Ishikawa (cell line): ENCODE data around the gene MNS1.

Experiments
- CEBPB ChIP-seq: IDR thresholded peaks from 2 replicates; pipeline ENCODE4 v1.6.1; 2012
- CREB1 ChIP-seq: IDR thresholded peaks from 2 replicates; pipeline ENCODE4 v1.6.1; 2012; ENCODE audit warnings: low read depth
- EGR1 ChIP-seq: IDR thresholded peaks from 2 replicates; pipeline ENCODE4 v1.6.1; 2012
- EP300 ChIP-seq: IDR thresholded peaks from 2 replicates; pipeline ENCODE4 v1.6.1; 2012; ENCODE audit warnings: borderline replicate concordance
- FOXM1 ChIP-seq: IDR thresholded peaks from 2 replicates; pipeline ENCODE4 v1.6.1; 2012; ENCODE audit warnings: low read depth, borderline replicate concordance
- MAX ChIP-seq: IDR thresholded peaks from 2 replicates; pipeline ENCODE4 v1.6.1; 2012
- NFIC ChIP-seq: IDR thresholded peaks from 2 replicates; pipeline ENCODE4 v1.6.1; 2012
- RAD21 ChIP-seq: IDR thresholded peaks from 2 replicates; pipeline ENCODE4 v1.6.1; 2012; ENCODE audit warnings: low read depth
- TAF1 ChIP-seq: IDR thresholded peaks from 2 replicates; pipeline ENCODE4 v1.6.1; 2012; ENCODE audit warnings: low read depth, mild to moderate bottlenecking
- TCF12 ChIP-seq: IDR thresholded peaks from 2 replicates; pipeline ENCODE4 v1.6.1; 2012; ENCODE audit warnings: low read depth
- TEAD4 ChIP-seq: IDR thresholded peaks from 2 replicates; pipeline ENCODE4 v1.6.1; 2012
- YY1 ChIP-seq: IDR thresholded peaks from 2 replicates; pipeline ENCODE4 v1.6.1; 2012; ENCODE audit warnings: low read depth
- ZBTB7A ChIP-seq: IDR thresholded peaks from 2 replicates; pipeline ENCODE4 v1.6.1; 2012; ENCODE audit warnings: low read depth
- TF ChIP-seq, protein P1 (sequence below): IDR thresholded peaks from 2 replicates; pipeline ENCODE4 v1.6.1; 2012; ENCODE audit warnings: low read depth, mild to moderate bottlenecking
- TF ChIP-seq, protein P2 (sequence below): IDR thresholded peaks from 2 replicates; pipeline ENCODE4 v1.6.1; 2012

Gene MNS1, protein sequence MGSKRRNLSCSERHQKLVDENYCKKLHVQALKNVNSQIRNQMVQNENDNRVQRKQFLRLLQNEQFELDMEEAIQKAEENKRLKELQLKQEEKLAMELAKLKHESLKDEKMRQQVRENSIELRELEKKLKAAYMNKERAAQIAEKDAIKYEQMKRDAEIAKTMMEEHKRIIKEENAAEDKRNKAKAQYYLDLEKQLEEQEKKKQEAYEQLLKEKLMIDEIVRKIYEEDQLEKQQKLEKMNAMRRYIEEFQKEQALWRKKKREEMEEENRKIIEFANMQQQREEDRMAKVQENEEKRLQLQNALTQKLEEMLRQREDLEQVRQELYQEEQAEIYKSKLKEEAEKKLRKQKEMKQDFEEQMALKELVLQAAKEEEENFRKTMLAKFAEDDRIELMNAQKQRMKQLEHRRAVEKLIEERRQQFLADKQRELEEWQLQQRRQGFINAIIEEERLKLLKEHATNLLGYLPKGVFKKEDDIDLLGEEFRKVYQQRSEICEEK

DNA sequence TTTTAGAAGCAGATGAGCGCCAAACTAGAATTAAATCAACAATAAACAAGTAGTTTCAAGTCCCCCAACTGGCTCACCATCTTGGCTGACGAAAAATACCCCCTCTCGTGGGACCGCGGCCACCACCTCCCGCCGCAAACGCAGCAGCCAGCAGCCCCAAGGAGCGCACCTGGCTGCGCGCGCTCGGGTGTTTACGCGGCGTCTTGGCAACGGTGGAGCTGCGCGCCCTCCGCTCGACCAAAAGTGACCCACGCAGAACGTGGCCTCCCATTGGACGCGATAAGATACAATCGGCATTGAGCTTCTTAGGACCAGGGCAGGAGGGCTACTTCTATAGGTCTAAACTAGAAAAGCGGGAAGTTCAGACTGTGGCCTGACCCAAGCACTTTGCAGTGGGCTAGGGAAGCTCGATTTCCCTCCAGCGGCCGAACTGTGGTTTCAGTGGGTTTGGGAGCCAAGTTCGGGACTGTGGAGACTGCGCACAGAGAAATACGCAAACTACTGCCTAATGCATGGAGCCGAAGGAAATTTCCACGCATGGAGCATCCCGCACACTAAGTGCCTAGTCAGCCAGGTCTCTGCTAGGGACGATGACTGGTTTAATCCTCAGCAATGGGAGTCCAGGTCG, at the start of gene MNS1:
Gene MNS1, minus strand, starts transcription at position 245 of the 628 bp plus-strand sequence. Its CDS starts 165 bp downstream, at position 80.
- peak; percentile 32; the same call in 1 of the 2 replicates for TF ChIP-seq NFIC
- peak; percentile 67; the same call in 1 of the 2 replicates for TF ChIP-seq TCF12
- TF ChIP-seq, protein P1, sequence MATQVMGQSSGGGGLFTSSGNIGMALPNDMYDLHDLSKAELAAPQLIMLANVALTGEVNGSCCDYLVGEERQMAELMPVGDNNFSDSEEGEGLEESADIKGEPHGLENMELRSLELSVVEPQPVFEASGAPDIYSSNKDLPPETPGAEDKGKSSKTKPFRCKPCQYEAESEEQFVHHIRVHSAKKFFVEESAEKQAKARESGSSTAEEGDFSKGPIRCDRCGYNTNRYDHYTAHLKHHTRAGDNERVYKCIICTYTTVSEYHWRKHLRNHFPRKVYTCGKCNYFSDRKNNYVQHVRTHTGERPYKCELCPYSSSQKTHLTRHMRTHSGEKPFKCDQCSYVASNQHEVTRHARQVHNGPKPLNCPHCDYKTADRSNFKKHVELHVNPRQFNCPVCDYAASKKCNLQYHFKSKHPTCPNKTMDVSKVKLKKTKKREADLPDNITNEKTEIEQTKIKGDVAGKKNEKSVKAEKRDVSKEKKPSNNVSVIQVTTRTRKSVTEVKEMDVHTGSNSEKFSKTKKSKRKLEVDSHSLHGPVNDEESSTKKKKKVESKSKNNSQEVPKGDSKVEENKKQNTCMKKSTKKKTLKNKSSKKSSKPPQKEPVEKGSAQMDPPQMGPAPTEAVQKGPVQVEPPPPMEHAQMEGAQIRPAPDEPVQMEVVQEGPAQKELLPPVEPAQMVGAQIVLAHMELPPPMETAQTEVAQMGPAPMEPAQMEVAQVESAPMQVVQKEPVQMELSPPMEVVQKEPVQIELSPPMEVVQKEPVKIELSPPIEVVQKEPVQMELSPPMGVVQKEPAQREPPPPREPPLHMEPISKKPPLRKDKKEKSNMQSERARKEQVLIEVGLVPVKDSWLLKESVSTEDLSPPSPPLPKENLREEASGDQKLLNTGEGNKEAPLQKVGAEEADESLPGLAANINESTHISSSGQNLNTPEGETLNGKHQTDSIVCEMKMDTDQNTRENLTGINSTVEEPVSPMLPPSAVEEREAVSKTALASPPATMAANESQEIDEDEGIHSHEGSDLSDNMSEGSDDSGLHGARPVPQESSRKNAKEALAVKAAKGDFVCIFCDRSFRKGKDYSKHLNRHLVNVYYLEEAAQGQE = no peak
- peak; percentile 97 for TF ChIP-seq MAX
- no peak for TF ChIP-seq EP300
- no peak for TF ChIP-seq EGR1
- peak; percentile 41; the same call in 1 of the 2 replicates for TF ChIP-seq TAF1

DNA sequence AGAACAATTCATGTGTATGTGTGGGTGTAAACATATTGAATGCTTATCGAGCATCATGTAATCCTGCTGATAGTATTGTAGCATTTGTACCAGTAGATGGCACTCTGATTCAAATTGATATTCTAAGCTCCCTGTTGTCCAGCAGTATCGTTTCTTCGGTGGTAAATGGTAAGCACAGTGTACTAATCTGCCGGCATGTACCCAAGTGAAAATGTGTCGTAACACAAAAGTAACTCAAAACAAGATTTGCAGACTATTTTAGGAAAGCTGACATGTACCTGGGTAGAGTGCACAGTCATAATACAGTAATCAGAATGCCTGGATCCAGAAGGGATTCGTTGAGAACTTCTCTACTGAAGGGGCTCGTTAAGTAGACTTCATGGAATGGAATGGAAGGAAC, 31.7 kb upstream of the MNS1 start:
- no peak for TF ChIP-seq TAF1
- no peak for TF ChIP-seq YY1
- no peak for TF ChIP-seq CEBPB
- no peak for TF ChIP-seq FOXM1
- peak; percentile 71 for TF ChIP-seq RAD21

DNA sequence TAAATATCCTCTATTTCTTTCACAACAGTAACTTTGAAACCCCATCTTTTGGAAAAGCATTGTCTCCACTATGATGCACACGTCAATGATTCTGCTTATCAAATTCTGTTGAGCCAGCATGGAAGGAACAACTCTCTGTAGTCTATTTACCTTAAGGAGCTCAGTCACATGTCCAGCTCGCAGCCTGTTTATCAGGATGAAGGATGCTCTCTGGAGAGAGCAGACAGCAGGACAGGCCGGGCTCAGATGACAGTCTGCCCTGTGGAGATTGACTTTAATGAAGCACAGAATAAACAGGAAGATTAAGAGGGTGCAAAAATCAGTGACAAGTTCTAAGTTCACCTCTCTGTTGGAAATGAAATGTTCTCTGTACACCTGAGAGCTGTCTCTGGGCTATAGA, 30.6 kb upstream of the MNS1 start:
- TF ChIP-seq, protein P2, sequence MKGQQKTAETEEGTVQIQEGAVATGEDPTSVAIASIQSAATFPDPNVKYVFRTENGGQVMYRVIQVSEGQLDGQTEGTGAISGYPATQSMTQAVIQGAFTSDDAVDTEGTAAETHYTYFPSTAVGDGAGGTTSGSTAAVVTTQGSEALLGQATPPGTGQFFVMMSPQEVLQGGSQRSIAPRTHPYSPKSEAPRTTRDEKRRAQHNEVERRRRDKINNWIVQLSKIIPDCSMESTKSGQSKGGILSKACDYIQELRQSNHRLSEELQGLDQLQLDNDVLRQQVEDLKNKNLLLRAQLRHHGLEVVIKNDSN = no peak
- no peak for TF ChIP-seq EGR1
- TF ChIP-seq RAD21 = no peak
- TF ChIP-seq CREB1 = no peak
- no peak for TF ChIP-seq ZBTB7A
- TF ChIP-seq MAX = no peak
- no peak for TF ChIP-seq FOXM1
- TF ChIP-seq TAF1 = no peak
- no peak for TF ChIP-seq TCF12
- no peak for TF ChIP-seq EP300
- no peak for TF ChIP-seq CEBPB
- no peak for TF ChIP-seq TEAD4
- TF ChIP-seq, protein P1 = no peak
- no peak for TF ChIP-seq NFIC
- no peak for TF ChIP-seq YY1

DNA sequence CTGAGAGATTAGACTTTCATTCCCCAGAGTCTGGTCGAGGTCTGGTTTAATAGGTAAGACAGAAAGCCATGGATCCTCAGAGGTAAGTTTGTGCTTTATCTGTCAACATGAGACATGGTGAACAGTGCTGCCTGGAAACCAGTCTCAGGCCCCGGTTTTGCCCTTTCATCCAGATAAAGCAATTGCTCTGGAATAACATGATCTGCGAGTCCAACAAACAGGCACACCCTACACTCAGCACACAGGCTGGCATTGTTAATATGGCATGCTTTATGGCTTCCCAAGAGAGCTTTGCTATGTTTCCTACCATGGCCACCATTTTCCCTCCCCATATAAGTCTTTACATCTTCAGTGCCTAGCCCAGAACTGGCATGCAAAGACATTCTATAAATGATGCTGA, 30.1 kb upstream of the MNS1 start:
- TF ChIP-seq ZBTB7A (no peak), EP300 (no peak), TAF1 (no peak), TEAD4 (no peak), RAD21 (no peak), EGR1 (no peak), YY1 (no peak), TCF12 (no peak), CREB1 (no peak), FOXM1 (no peak), NFIC (no peak), CEBPB (no peak), MAX (no peak)
- TF ChIP-seq, protein P1 = no peak
- TF ChIP-seq, protein P2 = no peak
